K562 (cell line): ENCODE data around the gene UBR1. TPM values are rescaled to one million over a fixed set of nuclear protein-coding genes. Genes with fewer than 3 reads are reported as not detected.

ENCODE experiments used
- POLR2AphosphoS5 ChIP-seq: IDR thresholded peaks from 2 replicates; pipeline ENCODE4 v1.6.1; 2011; ENCODE audit warnings: mild to moderate bottlenecking, low read depth, low read length, moderate library complexity; ENCODE audit not compliant: control insufficient read depth, insufficient read depth
- RCOR1 ChIP-seq, 2 experiments: IDR thresholded peaks; 2 replicates each; pipeline ENCODE4 v1.6.1; 2012; ENCODE audit warnings: low read depth in 2 of 2, low read length in 2 of 2, borderline replicate concordance in 1 of 2, improper control_type of control experiment in 1 of 2
- polyA plus RNA-seq, 8 experiments: library from polyadenylated mRNA; depleted of rRNA in 4 of 8; stranded (reverse) in 5 of 8; unstranded in 3 of 8; fragments of >200 nt; fragmentation: Nextera tagmentation in 2 of 8; fragmentation: Illumina TruSeq in 1 of 8; extraction: Ambion mirVana in 2 of 8; extraction: Trizol in 1 of 8; gene quantifications; 2 replicates each; pipeline versions ENCODE4 v1.2.1 to v1.2.3, GENCODE V29; 2011 to 2014; ENCODE audit warnings: inconsistent platforms in 1 of 8, missing spikeins in 1 of 8
- total RNA-seq, 7 experiments: library from RNA; depleted of rRNA in 6 of 7; stranded (reverse); fragments of >200 nt in 6 of 7; fragmentation: Illumina TruSeq in 2 of 7; extraction: Trizol in 2 of 7; gene quantifications; 2 replicates each; pipeline versions ENCODE4 v1.2.1 to v1.2.3, GENCODE V29; 2011 to 2021; ENCODE audit warnings: low replicate concordance in 1 of 7
- TF ChIP-seq, protein P1 (sequence below), 2 experiments: fragments of 450-650 bp in 1 of 2; sonication (generic) in 1 of 2; formaldehyde crosslinking in 1 of 2; IDR thresholded peaks; 2 replicates each; pipeline versions ENCODE4 v1.7.1 to v1.9.0; 2016 to 2022; ENCODE audit warnings: inconsistent platforms in 1 of 2, mild to moderate bottlenecking in 1 of 2, missing genetic modification reagents in 1 of 2
- TF ChIP-seq, protein P2 (sequence below): fragments of 250-450 bp; sonication (Bioruptor Pico); IDR thresholded peaks from 2 replicates; pipeline ENCODE4 v1.4.0; 2020; ENCODE audit warnings: borderline replicate concordance
- TF ChIP-seq, protein P3 (sequence below), 3 experiments: fragments of 200-800 bp in 1 of 3; sonication (Bioruptor generic) in 1 of 3; sonication (generic) in 1 of 3; formaldehyde crosslinking in 1 of 3; IDR thresholded peaks; 2 replicates each; pipeline versions ENCODE4 v1.6.1 to v1.8.0; 2016 to 2022; ENCODE audit warnings: mild to moderate bottlenecking in 2 of 3, missing compliant biosample characterization in 2 of 3, missing genetic modification characterization in 2 of 3, missing genetic modification reagents in 1 of 3
- TF ChIP-seq, protein P4 (sequence below): fragments of 450-650 bp; IDR thresholded peaks from 2 replicates; pipeline ENCODE4 v1.6.1; 2017; ENCODE audit warnings: antibody characterized with exemption

The UBR1 gene
- total and polyA plus RNA-seq, 9 of the 15 experiments (the other 6 are each of a cell fraction or from before 2014, with no cell fraction given): 5.8 to 30.7 (median 15.3) TPM

DNA sequence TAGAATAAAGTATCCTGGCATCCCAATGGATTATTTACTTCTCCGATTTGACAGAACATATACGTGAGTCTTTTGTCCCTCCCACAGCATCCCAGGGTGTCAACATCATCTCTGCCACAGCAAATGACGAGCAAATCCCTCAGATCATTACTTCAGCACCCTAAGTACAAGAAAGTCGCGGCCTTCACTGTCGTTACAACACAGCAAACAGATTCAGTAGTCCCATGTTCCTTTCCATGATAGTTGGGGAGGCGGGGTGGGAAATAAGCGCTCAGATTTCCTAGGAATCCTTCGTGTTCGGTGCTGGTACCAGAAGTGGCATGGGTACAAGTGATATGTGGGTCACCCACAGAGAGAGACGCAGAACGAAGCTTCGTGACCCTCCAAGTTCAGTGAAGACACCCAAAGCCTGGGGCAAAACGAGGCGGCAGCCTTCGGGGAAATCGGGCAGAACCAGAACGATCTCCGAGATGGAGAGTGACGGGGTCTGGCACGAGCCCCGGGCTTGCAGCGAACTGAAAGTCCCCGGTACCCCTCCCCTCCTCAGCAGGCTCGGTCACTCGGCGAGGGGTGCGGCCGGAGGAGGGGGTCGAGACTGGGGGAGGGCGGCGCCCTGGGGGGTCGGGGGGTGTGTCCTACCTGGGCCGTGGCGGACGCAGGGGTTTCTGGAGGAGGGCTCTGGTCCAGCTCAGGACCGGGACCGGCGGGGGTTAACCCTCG, 185.9 kb downstream of the UBR1 start (continued):
- TF ChIP-seq, protein P1, sequence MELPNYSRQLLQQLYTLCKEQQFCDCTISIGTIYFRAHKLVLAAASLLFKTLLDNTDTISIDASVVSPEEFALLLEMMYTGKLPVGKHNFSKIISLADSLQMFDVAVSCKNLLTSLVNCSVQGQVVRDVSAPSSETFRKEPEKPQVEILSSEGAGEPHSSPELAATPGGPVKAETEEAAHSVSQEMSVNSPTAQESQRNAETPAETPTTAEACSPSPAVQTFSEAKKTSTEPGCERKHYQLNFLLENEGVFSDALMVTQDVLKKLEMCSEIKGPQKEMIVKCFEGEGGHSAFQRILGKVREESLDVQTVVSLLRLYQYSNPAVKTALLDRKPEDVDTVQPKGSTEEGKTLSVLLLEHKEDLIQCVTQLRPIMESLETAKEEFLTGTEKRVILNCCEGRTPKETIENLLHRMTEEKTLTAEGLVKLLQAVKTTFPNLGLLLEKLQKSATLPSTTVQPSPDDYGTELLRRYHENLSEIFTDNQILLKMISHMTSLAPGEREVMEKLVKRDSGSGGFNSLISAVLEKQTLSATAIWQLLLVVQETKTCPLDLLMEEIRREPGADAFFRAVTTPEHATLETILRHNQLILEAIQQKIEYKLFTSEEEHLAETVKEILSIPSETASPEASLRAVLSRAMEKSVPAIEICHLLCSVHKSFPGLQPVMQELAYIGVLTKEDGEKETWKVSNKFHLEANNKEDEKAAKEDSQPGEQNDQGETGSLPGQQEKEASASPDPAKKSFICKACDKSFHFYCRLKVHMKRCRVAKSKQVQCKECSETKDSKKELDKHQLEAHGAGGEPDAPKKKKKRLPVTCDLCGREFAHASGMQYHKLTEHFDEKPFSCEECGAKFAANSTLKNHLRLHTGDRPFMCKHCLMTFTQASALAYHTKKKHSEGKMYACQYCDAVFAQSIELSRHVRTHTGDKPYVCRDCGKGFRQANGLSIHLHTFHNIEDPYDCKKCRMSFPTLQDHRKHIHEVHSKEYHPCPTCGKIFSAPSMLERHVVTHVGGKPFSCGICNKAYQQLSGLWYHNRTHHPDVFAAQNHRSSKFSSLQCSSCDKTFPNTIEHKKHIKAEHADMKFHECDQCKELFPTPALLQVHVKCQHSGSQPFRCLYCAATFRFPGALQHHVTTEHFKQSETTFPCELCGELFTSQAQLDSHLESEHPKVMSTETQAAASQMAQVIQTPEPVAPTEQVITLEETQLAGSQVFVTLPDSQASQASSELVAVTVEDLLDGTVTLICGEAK (IDR thresholded peaks at IDR 0.05): no peak
- TF ChIP-seq, protein P1 (CRISPR knock-in tag; IDR thresholded peaks at IDR 0.05): no peak
- TF ChIP-seq RCOR1 (IDR thresholded peaks at IDR 0.05; ENCODE audit: borderline replicate concordance in 1 of 2, low read depth in 2 of 2, low read length in 2 of 2) (0 out of 4 replicates have a peak, but pooled peaks of 1 of the 2 experiments have one; percentile 16), POLR2AphosphoS5 (no peak)
- TF ChIP-seq, protein P2, sequence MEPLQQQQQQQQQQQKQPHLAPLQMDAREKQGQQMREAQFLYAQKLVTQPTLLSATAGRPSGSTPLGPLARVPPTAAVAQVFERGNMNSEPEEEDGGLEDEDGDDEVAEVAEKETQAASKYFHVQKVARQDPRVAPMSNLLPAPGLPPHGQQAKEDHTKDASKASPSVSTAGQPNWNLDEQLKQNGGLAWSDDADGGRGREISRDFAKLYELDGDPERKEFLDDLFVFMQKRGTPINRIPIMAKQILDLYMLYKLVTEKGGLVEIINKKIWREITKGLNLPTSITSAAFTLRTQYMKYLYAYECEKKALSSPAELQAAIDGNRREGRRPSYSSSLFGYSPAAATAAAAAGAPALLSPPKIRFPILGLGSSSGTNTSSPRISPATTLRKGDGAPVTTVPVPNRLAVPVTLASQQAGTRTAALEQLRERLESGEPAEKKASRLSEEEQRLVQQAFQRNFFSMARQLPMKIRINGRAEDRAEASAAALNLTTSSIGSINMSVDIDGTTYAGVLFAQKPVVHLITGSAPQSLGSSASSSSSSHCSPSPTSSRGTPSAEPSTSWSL (CRISPR knock-in tag): no peak
- TF ChIP-seq, protein P3, sequence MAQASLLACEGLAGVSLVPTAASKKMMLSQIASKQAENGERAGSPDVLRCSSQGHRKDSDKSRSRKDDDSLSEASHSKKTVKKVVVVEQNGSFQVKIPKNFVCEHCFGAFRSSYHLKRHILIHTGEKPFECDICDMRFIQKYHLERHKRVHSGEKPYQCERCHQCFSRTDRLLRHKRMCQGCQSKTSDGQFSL (CRISPR knock-in tag; IDR thresholded peaks at IDR 0.05): 0 out of 2 replicates have a peak, but pooled peaks have one; percentile 43
- TF ChIP-seq, protein P3 (tag; IDR thresholded peaks at IDR 0.05): no peak
- TF ChIP-seq, protein P4, sequence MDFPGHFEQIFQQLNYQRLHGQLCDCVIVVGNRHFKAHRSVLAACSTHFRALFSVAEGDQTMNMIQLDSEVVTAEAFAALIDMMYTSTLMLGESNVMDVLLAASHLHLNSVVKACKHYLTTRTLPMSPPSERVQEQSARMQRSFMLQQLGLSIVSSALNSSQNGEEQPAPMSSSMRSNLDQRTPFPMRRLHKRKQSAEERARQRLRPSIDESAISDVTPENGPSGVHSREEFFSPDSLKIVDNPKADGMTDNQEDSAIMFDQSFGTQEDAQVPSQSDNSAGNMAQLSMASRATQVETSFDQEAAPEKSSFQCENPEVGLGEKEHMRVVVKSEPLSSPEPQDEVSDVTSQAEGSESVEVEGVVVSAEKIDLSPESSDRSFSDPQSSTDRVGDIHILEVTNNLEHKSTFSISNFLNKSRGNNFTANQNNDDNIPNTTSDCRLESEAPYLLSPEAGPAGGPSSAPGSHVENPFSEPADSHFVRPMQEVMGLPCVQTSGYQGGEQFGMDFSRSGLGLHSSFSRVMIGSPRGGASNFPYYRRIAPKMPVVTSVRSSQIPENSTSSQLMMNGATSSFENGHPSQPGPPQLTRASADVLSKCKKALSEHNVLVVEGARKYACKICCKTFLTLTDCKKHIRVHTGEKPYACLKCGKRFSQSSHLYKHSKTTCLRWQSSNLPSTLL: no peak
